T-helper 2 cell (primary cell): ENCODE measurements around the gene FUS.
"Not testable (repeated sequence)": the region's sequence is repeated elsewhere in the genome, so short reads cannot be mapped to it uniquely, and the experiment has no call there.

Experiments
- DNase-seq, 5 experiments: peaks; one replicate each; pipeline versions ENCODE4 v3.0.0 to v3.0.0-alpha.2; 2012 to 2022

Gene FUS

GRCh38 chr16:31144418-31144817 lies 35.5 kb upstream of the FUS start:
- not testable (repeated sequence) for DNase-seq

DNA sequence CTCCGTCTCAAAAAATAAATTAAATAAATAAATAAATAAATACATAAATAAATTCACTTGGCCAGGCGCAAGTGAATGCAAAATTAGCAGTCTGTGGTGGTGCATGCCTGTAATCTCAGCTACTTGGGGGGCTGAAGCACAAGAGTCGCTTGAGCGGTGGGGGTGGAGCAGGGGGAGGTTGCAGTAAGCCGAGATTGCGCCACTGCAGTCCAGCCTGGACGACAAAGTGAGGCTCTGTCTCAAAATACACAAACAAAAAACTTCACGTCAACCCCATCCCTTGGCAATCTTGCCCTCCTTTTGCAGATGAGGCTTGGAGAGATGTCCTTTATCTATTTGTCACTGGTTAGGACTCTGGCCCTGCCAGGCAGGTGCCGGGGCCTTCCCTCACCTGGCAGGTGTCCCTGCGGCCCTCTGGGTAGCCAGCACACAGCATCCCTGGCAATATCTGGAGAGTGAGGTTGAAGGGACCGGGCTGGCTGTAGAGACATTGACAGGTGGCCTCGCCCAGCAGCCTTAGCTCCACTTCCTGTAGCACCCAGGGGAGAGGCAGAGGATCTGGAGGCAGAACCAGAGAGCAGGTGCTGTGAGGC lies 34.4 kb upstream of the FUS start:
- DNase-seq: no peak

GRCh38 chr16:31147574-31147973 lies 32.4 kb upstream of the FUS start:
- DNase-seq: no peak

- no peak for DNase-seq
These were observed 31.6 kb upstream of the FUS start for GRCh38 chr16:31148281-31148728.

DNA sequence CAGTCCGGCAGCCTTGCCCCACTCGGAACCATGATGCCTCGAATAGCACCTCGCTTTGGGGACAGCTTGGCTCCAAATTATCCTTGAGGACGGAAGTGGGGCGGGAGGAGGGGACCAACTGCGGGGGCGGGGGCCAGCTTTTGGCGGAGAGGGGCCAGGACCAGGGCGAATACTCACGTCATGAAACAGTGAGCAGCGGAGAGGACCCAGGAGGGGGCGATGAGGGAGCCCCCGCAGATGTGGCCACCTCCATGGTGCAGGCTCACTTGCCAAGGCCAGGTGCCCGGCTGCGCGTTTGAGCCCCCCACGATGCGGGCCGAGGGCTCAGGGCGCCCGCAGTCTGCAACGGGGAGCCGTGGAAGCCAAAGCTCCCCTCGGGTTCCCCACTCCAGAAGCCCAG lies 31.0 kb upstream of the FUS start:
- no peak for DNase-seq

DNA sequence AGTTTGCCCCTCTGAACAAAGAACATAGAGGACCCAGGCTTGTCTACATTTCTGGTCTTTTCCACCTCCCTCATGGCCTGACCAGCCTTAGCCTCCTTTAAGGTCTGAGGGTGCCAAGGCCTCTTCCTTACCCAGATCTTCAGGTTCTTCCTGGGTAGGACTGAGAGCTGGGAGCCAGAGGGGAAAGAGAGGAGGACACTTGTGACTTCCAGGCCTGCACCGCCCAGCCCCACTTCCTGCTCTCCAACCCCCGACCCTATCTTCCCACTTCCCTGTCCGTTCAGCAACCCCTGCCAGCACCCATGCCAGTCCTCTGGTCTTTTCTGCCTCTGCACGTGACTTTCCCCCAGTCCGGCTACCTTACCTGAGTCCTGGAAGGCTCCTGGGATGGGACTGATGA lies 30.6 kb upstream of the FUS start:
- no peak for DNase-seq

DNA sequence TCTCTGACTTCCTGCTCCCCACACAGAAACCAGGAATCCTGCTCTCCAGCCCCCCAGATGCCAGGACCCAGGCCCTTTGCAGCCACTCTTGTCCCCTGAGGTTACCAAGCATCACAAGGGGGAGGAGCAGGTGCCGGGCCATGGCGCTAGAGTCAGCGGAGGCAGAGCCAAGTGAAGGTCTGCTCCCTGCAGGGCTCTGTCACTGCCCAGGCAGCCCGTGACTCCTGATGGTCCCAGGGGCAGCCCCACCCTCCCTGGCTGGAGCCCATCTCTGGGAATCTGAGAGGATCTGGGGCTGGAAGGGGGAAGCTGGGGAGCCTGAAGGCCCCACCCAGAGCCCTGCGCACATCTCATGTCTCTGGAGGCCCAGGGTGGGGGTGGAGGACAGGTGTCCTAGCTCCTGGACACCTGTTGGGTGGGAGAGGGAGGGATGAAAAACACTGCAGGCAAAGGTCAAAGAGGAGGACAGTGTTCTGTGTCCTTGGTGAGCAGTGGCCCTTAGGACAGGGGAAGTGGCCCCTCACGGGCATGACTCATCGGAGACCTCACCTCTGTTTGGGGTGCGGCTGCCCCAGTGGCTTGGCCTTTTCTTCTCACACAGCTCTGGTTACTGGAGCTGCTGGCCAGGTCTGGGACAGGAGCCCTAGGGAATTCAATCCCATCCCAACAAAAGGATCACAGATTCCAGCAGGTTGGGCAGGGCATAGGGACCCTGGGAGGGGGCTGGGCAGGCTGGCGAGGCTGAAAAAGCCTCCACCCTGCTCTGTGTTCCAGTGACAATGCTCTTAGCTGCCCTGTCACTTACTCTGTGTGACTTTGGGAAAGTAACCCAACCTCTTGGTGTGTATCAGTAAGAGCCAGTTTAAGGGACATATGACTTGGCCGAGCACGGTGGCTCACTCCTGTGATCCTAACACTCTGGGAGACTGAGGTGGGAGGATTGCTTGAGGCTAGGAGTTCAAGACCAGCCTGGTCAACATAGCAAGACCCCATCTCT lies 29.7 kb upstream of the FUS start, which contains the start of gene PRSS36:
Gene PRSS36, minus strand, starts transcription at position 173 of the 997 bp plus-strand sequence. Its CDS starts 31 bp downstream, at position 142.
- no peak for DNase-seq

DNA sequence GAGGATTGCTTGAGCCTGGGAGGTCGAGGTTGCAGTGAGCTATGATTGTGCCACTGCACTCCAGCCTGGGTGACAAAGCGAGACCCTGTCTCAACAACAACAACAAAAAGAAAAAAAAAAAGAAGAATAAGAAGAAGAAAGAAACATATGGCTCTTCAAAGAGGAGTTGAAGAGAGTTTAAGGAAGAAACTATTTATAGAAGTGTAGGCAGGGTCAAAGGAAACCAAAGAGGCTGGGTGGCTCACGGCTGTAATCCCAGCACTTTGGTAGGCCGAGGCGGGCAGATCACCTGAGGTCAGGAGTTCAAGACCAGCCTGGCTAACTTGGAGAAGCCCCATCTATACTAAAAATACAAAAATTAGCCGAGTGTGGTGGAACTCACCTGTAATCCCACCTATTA lies 29.0 kb upstream of the FUS start:
- not testable (repeated sequence) for DNase-seq

- no peak for DNase-seq
These were observed 22.8 kb upstream of the FUS start for GRCh38 chr16:31157136-31157535.

- no peak for DNase-seq
These were observed 12.6 kb upstream of the FUS start for GRCh38 chr16:31167315-31167714.

DNA sequence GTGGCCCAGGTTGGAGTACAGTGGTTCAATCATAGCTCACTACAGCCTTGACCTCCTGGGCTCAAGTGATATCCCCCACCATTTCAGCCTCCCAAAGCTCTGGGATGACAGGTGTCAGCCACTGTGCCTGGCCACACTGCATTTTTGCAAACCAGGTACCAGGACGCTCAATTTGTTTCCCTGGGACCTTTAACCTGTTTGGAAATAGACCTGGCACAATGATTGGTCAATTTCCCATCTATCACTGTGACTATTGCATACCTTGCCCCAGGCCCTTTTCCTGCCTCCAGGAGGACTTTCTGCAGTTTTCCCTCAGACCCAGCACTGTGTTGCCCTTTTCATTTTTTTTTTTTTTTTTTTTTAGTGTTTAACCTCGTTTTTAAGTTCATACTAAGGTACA lies 11.1 kb upstream of the FUS start:
- DNase-seq: no peak

DNA sequence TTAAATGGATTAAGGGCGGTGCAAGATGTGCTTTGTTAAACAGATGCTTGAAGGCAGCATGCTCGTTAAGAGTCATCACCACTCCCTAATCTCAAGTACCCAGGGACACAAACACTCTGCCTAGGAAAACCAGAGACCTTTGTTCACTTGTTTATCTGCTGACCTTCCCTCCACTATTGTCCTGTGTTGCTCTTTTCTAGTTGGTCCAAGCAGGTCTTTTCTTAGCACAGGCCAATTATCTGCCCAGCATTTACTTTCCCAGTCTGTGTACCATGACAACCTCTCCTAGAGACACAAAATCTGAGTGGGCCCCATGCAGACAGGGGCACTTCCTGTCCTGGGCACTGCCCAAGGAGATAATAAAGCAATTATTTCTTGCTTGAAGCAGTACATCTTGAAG lies 9.9 kb upstream of the FUS start:
- DNase-seq: not testable (repeated sequence)

GRCh38 chr16:31177136-31177535 lies 2.8 kb upstream of the FUS start:
- peak in 4 of 5 experiments; percentile 17 to 89 (median 50) for DNase-seq

GRCh38 chr16:31179219-31179746 lies 656 bp upstream of the FUS start:
- DNase-seq: no peak

DNA sequence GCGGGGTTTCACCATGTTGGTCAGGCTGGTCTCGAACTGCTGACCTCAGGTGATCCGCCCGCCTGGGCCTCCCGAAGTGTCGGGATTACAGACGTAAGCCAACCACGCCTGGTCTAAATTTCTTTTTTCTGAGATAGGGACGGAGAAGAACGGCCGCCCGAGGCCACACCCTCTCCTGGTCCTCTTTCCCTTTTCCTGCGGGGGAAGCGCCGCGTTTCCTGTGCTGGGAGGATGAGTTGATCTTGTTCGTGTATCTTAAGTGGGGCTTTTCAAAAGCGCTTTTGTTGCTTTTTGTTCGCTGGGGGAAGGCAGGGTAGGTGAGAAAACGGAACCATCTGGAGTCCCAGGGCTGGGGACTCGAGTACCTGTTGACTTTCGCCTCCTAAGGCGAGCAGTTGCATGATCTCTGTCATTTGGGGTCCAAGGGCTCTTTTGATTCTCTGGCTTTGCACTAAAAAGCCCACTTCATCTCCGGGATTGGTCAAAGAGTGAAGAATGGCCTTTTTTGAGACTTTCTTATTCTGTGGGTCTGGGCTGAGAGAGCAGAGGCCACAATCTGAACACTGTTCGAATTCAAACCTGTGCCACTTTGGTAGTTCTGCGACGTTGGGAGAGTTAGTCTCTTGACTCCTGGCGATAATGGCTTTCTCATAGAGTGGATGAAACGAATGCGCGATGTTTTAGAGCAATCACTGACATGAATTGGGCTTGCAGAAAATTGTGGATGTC lies 1.3 kb downstream of the FUS start:
- DNase-seq: peak in 1 of 5 experiments; percentile 26

DNA sequence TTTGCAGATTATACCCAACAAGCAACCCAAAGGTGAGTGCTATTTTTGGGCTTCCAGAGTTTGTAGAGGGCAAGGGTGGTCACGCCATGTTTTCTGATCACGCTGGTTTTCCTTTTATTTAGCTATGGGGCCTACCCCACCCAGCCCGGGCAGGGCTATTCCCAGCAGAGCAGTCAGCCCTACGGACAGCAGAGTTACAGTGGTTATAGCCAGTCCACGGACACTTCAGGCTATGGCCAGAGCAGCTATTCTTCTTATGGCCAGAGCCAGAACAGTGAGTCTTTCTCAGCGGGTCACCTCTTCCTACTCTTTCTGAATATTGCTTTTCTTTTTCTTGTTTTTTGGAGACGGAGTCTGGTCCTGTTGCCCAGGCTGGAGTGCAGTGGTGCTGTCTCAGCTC lies 2.5 kb downstream of the FUS start:
- no peak for DNase-seq

GRCh38 chr16:31183432-31184428 lies 3.8 kb downstream of the FUS start:
- DNase-seq: no peak

DNA sequence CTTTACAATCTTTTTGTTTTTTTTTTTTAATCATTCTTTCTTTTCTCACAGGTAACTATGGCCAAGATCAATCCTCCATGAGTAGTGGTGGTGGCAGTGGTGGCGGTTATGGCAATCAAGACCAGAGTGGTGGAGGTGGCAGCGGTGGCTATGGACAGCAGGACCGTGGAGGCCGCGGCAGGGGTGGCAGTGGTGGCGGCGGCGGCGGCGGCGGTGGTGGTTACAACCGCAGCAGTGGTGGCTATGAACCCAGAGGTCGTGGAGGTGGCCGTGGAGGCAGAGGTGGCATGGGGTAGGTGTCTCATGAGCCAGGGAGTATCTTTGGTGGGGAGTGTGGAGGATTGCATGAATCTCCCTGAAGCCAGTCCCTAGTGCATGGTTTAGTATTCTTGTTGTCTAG lies 4.9 kb downstream of the FUS start:
- DNase-seq: no peak

- DNase-seq: no peak
These were observed 5.4 kb downstream of the FUS start for GRCh38 chr16:31185339-31185738.

DNA sequence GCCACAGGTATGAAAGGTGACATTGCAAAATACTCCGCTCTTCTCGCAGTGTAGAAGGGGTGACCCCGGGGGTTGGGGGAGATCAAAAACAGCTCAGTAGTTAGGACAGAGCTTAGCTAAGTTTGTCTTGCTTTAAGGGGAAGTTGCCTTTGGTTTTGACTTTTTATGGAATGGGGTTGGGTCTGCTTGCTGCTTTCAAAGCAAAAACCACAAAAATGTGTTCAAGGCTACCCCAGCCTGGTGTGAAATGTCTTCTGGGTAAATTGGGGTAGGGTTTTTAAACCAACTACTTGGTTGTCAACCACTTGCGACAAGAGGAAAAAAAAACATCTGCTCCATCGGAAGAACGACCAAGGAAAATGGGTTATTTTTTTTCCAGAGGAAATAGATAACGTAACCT lies 6.2 kb downstream of the FUS start:
- no peak for DNase-seq

DNA sequence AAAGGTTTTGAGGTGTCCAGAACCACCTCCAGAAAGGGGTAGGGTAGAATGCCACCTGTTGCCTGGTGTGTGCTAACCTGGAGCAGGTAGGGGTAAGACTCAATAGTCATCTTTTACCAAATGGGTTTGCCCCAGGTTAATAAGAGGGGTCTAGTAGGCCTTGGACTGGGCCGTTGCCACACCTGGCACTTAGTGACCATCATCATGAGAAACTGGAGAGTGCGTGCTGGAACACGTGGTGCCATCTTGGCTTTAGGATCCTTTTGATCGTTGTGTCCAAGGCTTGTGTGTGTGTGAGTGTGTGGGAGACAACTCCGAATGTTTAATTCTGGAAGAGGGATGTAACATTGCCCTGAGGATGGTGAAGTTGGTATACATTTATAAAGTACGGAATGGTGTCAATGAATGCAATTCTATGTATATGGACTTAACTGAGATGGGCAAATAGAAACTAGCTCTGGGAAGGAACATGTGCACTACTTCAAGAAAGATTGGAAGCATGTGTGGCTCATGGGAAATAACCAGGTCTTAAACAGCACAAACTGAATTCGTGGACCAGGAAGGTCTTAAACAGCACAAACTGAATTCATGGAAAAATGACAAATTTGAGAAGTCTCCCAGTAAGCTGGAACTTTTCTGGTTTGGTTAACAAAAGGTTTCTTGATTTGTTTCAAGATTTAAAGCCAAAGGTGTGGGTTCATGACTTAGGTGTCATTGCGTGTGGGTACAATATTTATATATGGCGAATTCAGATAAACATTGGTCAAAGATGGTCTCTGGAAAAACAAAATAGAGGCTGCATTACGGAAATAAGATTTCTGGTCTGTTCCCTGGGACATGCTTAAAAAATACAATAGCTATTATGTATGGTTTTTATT lies 7.2 kb downstream of the FUS start:
- no peak for DNase-seq
